Fibroblast of lung (primary cell): ENCODE data around the gene RILPL2. TPM values are rescaled to one million over a fixed set of nuclear protein-coding genes. Genes with fewer than 3 reads are reported as not detected.
"Not testable (repeated sequence)": the region's sequence is repeated elsewhere in the genome, so short reads cannot be mapped to it uniquely, and the experiment has no call there.

ENCODE experiments used
- DNase-seq, 2 donors: peaks; one replicate each; pipeline versions ENCODE4 v3.0.0 to v3.0.0-alpha.2; 2010; ENCODE audit warnings: low read depth in 2 of 2
- H2AFZ ChIP-seq: 2 replicates; pipeline ENCODE4 v1.5.1; 2012; ENCODE audit warnings: low read length, control low read depth, inconsistent platforms
- H3K27ac ChIP-seq: 2 replicates; pipeline ENCODE4 v1.5.1; 2011; ENCODE audit warnings: low read length, control low read depth; ENCODE audit not compliant: insufficient read depth
- H3K27me3 ChIP-seq: 2 replicates; pipeline ENCODE4 v1.5.1; 2011; ENCODE audit warnings: mild to moderate bottlenecking, low read length; ENCODE audit not compliant: control insufficient read depth, insufficient read depth
- H3K36me3 ChIP-seq: 2 replicates; pipeline ENCODE4 v1.5.1; 2011; ENCODE audit warnings: low read length; ENCODE audit not compliant: control insufficient read depth, insufficient read depth
- H3K4me1 ChIP-seq: 2 replicates; pipeline ENCODE4 v1.5.1; 2011; ENCODE audit warnings: low read length; ENCODE audit not compliant: control insufficient read depth, insufficient read depth; ENCODE audit errors: extremely low read depth
- H3K4me2 ChIP-seq: 2 replicates; pipeline ENCODE4 v1.5.1; 2011; ENCODE audit warnings: low read length, control low read depth; ENCODE audit not compliant: insufficient read depth; ENCODE audit errors: extremely low read depth
- H3K4me3 ChIP-seq, 4 experiments: fragments of 200-600 bp in 1 of 4; sonication (generic) in 1 of 4; replicated peaks in 1 of 4; 2 replicates each; pipeline ENCODE4 v1.5.1; 2011 to 2016; ENCODE audit warnings: low read length in 4 of 4, low read depth in 3 of 4, mild to moderate bottlenecking in 3 of 4, control low read depth in 2 of 4, inconsistent platforms in 1 of 4, mixed read lengths in 1 of 4; ENCODE audit not compliant: insufficient read depth in 1 of 4; ENCODE audit errors: control extremely low read depth in 1 of 4
- H3K79me2 ChIP-seq: 2 replicates; pipeline ENCODE4 v1.5.1; 2012; ENCODE audit warnings: mild to moderate bottlenecking, low read length, inconsistent platforms; ENCODE audit not compliant: control insufficient read depth, insufficient read depth
- H3K9ac ChIP-seq: 2 replicates; pipeline ENCODE4 v1.5.1; 2011; ENCODE audit warnings: mild to moderate bottlenecking, low read length, control low read depth; ENCODE audit not compliant: insufficient read depth
- H3K9me3 ChIP-seq: 2 replicates; pipeline ENCODE4 v1.5.1; 2012; ENCODE audit warnings: low read depth, low read length; ENCODE audit not compliant: control insufficient read depth, insufficient read depth
- H4K20me1 ChIP-seq: 2 replicates; pipeline ENCODE4 v1.5.1; 2011; ENCODE audit warnings: low read length; ENCODE audit not compliant: control insufficient read depth, insufficient read depth; ENCODE audit errors: extremely low read depth
- EZH2 ChIP-seq: IDR thresholded peaks from 2 replicates; pipeline ENCODE4 v1.5.1; 2012; ENCODE audit warnings: low read length, control low read depth, mild to moderate bottlenecking; ENCODE audit errors: missing control alignments
- polyA plus RNA-seq, 2 donors: library from polyadenylated mRNA; depleted of rRNA in 1 of 2; stranded (reverse) in 1 of 2; unstranded in 1 of 2; fragments of >200 nt; gene quantifications; 2 replicates each; pipeline ENCODE4 v1.2.1, GENCODE V29; 2011 to 2012; ENCODE audit warnings: missing spikeins in 1 of 2
- total RNA-seq: library from RNA; depleted of rRNA; stranded (reverse); fragments of >200 nt; gene quantifications from 2 replicates; pipeline ENCODE4 v1.2.1, GENCODE V29; 2014
- TF ChIP-seq, protein P1 (sequence below), 2 donors: IDR thresholded peaks in 1 of 2; conservative IDR thresholded peaks in 1 of 2; 1 replicate in 1 of 2; 2 replicates in 1 of 2; pipeline ENCODE4 v1.5.1; 2011 to 2012; ENCODE audit warnings: low read length in 2 of 2, control low read depth in 1 of 2, inconsistent platforms in 1 of 2, low read depth in 1 of 2, mild to moderate bottlenecking in 1 of 2

The RILPL2 gene
- total and polyA plus RNA-seq, 2 donors (not counting 1 experiment from before 2014, with no cell fraction given): 3.7 to 4.5 TPM

- H3K9me3 ChIP-seq, H2AFZ ChIP-seq, DNase-seq, H3K4me3 ChIP-seq, H3K4me1 ChIP-seq, H4K20me1 ChIP-seq, H3K27ac ChIP-seq, H3K27me3 ChIP-seq, H3K9ac ChIP-seq, H3K4me2 ChIP-seq, H3K36me3 ChIP-seq, H3K79me2 ChIP-seq: not testable (repeated sequence)
Observed at GRCh38 chr12:123371667-123372368, 64.7 kb downstream of the RILPL2 start.

- no peaks in the 10 kb centered on the region for H3K27me3 ChIP-seq
- H3K4me3 ChIP-seq: no peak overlapping the region
- H3K4me1 ChIP-seq: peaks cover 2% of the 10 kb centered on the region
- TF ChIP-seq EZH2: no peak
- TF ChIP-seq, protein P1, sequence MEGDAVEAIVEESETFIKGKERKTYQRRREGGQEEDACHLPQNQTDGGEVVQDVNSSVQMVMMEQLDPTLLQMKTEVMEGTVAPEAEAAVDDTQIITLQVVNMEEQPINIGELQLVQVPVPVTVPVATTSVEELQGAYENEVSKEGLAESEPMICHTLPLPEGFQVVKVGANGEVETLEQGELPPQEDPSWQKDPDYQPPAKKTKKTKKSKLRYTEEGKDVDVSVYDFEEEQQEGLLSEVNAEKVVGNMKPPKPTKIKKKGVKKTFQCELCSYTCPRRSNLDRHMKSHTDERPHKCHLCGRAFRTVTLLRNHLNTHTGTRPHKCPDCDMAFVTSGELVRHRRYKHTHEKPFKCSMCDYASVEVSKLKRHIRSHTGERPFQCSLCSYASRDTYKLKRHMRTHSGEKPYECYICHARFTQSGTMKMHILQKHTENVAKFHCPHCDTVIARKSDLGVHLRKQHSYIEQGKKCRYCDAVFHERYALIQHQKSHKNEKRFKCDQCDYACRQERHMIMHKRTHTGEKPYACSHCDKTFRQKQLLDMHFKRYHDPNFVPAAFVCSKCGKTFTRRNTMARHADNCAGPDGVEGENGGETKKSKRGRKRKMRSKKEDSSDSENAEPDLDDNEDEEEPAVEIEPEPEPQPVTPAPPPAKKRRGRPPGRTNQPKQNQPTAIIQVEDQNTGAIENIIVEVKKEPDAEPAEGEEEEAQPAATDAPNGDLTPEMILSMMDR (conservative IDR thresholded peaks at IDR 0.05 in 1 of 2, IDR thresholded peaks at IDR 0.05 in 1 of 2; ENCODE audit: low read depth in 1 of 2, low read length in 2 of 2): no peak
- H3K4me2 ChIP-seq: no peak overlapping the region
- no peaks in the 10 kb centered on the region for H4K20me1 ChIP-seq
- H2AFZ ChIP-seq: no peak overlapping the region
- no peak overlapping the region for H3K27ac ChIP-seq
- H3K79me2 ChIP-seq: peaks cover 4% of the 10 kb centered on the region
- no peak for DNase-seq
- no peaks in the 10 kb centered on the region for H3K36me3 ChIP-seq
- no peaks in the 10 kb centered on the region for H3K9me3 ChIP-seq
- H3K9ac ChIP-seq: no peak overlapping the region
Observed at GRCh38 chr12:123369229-123369628, 67.3 kb downstream of the RILPL2 start.

DNA sequence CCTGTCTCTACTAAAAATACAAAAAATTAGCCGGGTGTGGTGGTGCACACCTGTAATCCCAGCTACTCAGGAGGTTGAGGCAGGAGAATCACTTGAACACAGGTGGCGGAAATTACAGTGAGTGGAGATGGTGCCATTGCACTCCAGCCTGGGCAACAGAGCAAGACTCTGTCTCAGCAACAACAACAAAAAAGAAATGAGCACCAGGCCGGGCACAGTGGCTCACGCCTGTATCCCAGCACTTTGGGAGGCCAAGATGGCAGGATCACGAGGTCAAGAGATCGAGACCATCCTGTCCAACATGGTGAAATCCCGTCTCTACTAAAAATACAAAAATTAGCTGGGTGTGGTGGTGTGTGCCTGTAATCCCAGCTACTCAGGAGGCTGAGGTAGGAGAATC, 68.1 kb downstream of the RILPL2 start:
- not testable (repeated sequence) for H3K9ac ChIP-seq, H2AFZ ChIP-seq, H3K36me3 ChIP-seq, H3K27ac ChIP-seq, H3K4me2 ChIP-seq, H3K9me3 ChIP-seq, H3K27me3 ChIP-seq, H3K4me1 ChIP-seq, DNase-seq, H3K4me3 ChIP-seq, H4K20me1 ChIP-seq
- peaks cover 12% of the 10 kb centered on the region for H3K79me2 ChIP-seq

DNA sequence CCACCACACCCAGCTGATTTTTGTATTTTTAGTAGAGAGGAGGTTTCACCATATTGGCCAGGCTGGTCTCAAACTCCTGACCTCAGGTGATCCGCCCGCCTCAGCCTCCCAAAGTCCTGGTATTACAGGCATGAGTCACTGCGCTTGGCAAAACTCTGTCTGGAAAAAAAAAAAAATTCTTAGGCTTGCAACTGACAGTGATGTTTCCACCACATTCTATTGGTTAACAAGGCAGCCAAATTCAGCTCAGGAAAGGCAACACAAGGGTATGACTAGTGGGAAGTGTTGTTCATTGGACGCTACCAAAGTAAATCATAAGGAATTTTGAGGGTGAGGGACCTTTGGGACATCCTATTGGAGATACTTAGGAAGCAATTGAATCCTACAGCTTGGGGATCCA, 69.0 kb downstream of the RILPL2 start:
- TF ChIP-seq, protein P1 (conservative IDR thresholded peaks at IDR 0.05 in 1 of 2, IDR thresholded peaks at IDR 0.05 in 1 of 2; ENCODE audit: low read depth in 1 of 2, low read length in 2 of 2): no peak
- TF ChIP-seq EZH2: no peak
- Histone ChIP-seq H3K27me3 (no peaks in the 10 kb centered on the region), H3K4me3 (no peak overlapping the region), H3K4me1 (peaks cover 2% of the 10 kb centered on the region), H3K4me2 (no peak overlapping the region), H3K36me3 (no peaks in the 10 kb centered on the region), H3K9ac (no peak overlapping the region), H3K27ac (no peak overlapping the region), H2AFZ (no peak overlapping the region), H3K9me3 (no peaks in the 10 kb centered on the region), H4K20me1 (no peaks in the 10 kb centered on the region), H3K79me2 (peaks cover 21% of the 10 kb centered on the region)
- DNase-seq: peak in 1 of 2 donors; percentile 51
